Chondrocyte (in vitro differentiated cells): ENCODE data around the gene TECPR2. TPM values are rescaled to one million over a fixed set of nuclear protein-coding genes. Genes with fewer than 3 reads are reported as not detected.

ENCODE experiments used
- DNase-seq: peaks from one replicate; pipeline ENCODE4 v3.0.0; 2021; ENCODE audit warnings: mixed read lengths, low spot score
- H3K27ac Mint-ChIP-seq: one replicate; pipeline ENCODE4 v1.8.0; 2021; ENCODE audit warnings: mild to moderate bottlenecking, moderate library complexity, mixed read lengths; ENCODE audit not compliant: unreplicated experiment
- H3K27me3 Mint-ChIP-seq: 2 replicates; pipeline ENCODE4 v1.8.0; 2021; ENCODE audit warnings: low read depth, mixed read lengths
- H3K36me3 Mint-ChIP-seq: 2 replicates; pipeline ENCODE4 v1.8.0; 2021; ENCODE audit warnings: low read depth, mixed read lengths
- H3K4me1 Mint-ChIP-seq: 2 replicates; pipeline ENCODE4 v1.8.0; 2021; ENCODE audit warnings: low read depth, mild to moderate bottlenecking, mixed read lengths
- H3K4me3 Mint-ChIP-seq: one replicate; pipeline ENCODE4 v1.8.0; 2021; ENCODE audit warnings: mild to moderate bottlenecking, moderate library complexity, mixed read lengths; ENCODE audit not compliant: unreplicated experiment
- H3K9me3 Mint-ChIP-seq: 2 replicates; pipeline ENCODE4 v1.8.0; 2021; ENCODE audit warnings: low read depth, mixed read lengths
- CTCF ChIP-seq: fragments of 200-600 bp; sonication (generic); IDR thresholded peaks from 2 replicates; pipeline ENCODE4 v1.5.0; 2021; ENCODE audit warnings: antibody characterized with exemption, mild to moderate bottlenecking, moderate library complexity
- total RNA-seq: library from RNA; stranded (reverse); gene quantifications from 3 replicates; pipeline ENCODE4 v1.2.1, GENCODE V29; 2021

The TECPR2 gene
- total RNA-seq, 1 donor from 2014 or later = 32.2 TPM

GRCh38 chr14:102493585-102493984 is 130.8 kb downstream of the TECPR2 start:
- H3K4me1 Mint-ChIP-seq = no peaks in the 10 kb centered on the region
- no peak overlapping the region for H3K27ac Mint-ChIP-seq
- peak; percentile 82 for DNase-seq
- H3K36me3 Mint-ChIP-seq = peaks cover 3% of the 10 kb centered on the region
- no peaks in the 10 kb centered on the region for H3K9me3 Mint-ChIP-seq
- H3K27me3 Mint-ChIP-seq = no peaks in the 10 kb centered on the region
- H3K4me3 Mint-ChIP-seq = no peak overlapping the region
- no peak for TF ChIP-seq CTCF

- peak; percentile 84 for DNase-seq
- no peak overlapping the region for H3K27ac Mint-ChIP-seq
- H3K36me3 Mint-ChIP-seq = peaks cover 9% of the 10 kb centered on the region
- peaks cover 7% of the 10 kb centered on the region for H3K4me1 Mint-ChIP-seq
- no peaks in the 10 kb centered on the region for H3K9me3 Mint-ChIP-seq
- no peak overlapping the region for H3K4me3 Mint-ChIP-seq
- TF ChIP-seq CTCF = no peak
- no peaks in the 10 kb centered on the region for H3K27me3 Mint-ChIP-seq
Measured at GRCh38 chr14:102495491-102496330, 133.0 kb downstream of the TECPR2 start.

DNA sequence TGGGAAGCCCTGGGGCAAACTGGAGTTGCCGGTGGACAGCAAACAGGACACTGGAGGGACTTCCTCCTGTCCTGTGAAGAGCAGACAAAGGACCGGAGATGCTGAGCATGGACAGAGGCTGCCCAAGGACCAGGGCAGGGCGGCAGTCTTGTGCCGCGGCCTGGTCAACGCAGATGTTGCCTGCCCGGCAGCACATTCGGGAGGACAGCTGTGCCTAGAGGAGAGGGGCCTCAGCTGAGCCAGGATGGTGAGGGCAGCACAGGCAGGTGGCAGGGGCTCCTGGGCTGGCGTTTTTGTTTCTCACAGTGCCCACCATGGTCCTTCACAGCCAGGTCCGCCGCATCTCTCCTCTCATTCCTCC is 133.6 kb downstream of the TECPR2 start:
- Mint-ChIP-seq H3K9me3 (no peaks in the 10 kb centered on the region), H3K27ac (no peak overlapping the region), H3K36me3 (peaks cover 9% of the 10 kb centered on the region), H3K27me3 (no peaks in the 10 kb centered on the region), H3K4me3 (no peak overlapping the region), H3K4me1 (peaks cover 7% of the 10 kb centered on the region)
- peak; percentile 61 for DNase-seq
- TF ChIP-seq CTCF = no peak

DNA sequence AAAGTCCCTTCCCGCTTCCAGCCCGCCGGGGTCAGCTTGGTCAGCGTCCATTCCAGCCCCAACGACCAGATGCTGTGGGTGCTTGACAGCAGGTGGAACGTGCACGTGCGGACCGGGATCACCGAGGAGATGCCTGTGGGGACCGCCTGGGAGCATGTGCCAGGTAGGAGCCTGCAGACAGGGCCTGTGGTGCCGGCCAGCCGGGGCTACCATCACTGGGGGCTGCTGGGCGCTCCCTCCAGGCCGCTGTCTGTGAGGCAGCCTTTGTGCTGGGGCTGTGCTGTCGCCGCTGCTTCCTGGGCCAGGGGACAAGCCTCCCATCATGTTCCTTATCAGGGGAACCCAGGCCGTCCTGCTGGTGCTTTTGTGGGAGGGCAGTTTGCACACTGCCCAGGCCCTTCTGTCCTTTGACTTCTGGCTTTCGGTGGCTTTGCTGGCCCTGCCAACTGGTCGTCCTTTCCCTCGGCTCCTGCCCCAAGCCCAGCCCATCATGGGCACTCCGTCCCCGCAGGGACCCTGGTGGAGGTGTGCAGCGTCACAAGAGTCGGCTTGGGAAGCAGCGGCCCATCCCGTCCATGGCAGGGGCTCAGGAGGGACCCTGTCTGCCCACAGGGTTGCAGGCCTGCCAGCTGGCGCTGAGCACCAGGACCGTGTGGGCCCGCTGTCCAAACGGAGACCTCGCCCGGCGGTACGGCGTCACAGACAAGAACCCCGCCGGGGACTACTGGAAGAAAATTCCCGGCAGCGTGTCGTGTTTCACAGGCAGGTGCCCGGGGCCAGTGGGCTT is 134.4 kb downstream of the TECPR2 start:
- H3K4me1 Mint-ChIP-seq = peaks cover 7% of the 10 kb centered on the region
- no peak overlapping the region for H3K4me3 Mint-ChIP-seq
- peaks cover 9% of the 10 kb centered on the region for H3K36me3 Mint-ChIP-seq
- no peak overlapping the region for H3K27ac Mint-ChIP-seq
- DNase-seq = peak; percentile 90
- H3K27me3 Mint-ChIP-seq = no peaks in the 10 kb centered on the region
- no peak for TF ChIP-seq CTCF
- no peaks in the 10 kb centered on the region for H3K9me3 Mint-ChIP-seq

DNA sequence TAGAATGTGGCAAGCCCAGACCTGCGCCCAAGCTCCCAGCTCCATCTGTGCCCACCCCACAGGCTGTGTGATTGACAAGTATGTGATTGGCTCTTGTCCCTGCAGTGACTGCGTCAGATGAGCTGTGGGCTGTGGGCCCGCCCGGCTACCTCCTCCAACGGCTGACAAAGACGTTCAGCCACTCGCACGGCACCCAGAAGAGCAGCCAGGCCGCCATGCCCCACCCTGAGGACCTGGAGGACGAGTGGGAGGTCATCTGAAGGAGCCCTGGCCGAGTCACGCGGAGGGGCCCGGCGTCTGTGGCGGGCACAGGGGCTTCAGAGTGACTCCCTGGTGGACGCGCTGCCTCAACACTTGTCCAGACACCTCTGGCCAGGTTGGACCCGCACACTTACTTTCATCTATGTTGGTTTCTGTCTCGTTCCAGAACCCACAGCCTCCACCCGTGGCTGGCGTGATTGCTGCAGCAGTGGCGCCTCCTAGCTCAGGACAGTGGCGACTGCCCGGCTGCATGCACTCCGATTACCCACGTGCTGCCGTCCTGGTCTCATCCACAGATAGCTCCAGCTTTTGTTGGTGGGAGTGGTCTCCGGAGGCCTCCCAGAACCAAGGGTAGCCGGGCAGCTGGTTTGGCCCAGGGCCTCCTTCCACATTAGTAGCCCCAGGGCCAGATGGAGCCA is 135.4 kb downstream of the TECPR2 start:
- peaks cover 7% of the 10 kb centered on the region for H3K4me1 Mint-ChIP-seq
- peaks cover 9% of the 10 kb centered on the region for H3K36me3 Mint-ChIP-seq
- no peaks in the 10 kb centered on the region for H3K9me3 Mint-ChIP-seq
- no peaks in the 10 kb centered on the region for H3K27me3 Mint-ChIP-seq
- H3K4me3 Mint-ChIP-seq = no peak overlapping the region
- TF ChIP-seq CTCF = peak; percentile 52
- H3K27ac Mint-ChIP-seq = no peak overlapping the region
- no peak for DNase-seq
